Mammary epithelial cell (primary cell): Measurements from ENCODE around the gene SMARCB1.

Source experiments
- EZH2 ChIP-seq: IDR thresholded peaks from 2 replicates; pipeline ENCODE4 v1.6.1; 2012; ENCODE audit warnings: low read length, inconsistent platforms, borderline replicate concordance
- TF ChIP-seq, protein P1 (sequence below), 2 donors: IDR thresholded peaks in 1 of 2; conservative IDR thresholded peaks in 1 of 2; 2 replicates each; pipeline ENCODE4 v1.5.1; 2011 to 2012; ENCODE audit warnings: inconsistent platforms in 2 of 2, low read length in 2 of 2, mild to moderate bottlenecking in 2 of 2, control low read depth in 1 of 2, low read depth in 1 of 2; ENCODE audit not compliant: insufficient read depth in 1 of 2; ENCODE audit errors: extremely low read depth in 1 of 2

DNA sequence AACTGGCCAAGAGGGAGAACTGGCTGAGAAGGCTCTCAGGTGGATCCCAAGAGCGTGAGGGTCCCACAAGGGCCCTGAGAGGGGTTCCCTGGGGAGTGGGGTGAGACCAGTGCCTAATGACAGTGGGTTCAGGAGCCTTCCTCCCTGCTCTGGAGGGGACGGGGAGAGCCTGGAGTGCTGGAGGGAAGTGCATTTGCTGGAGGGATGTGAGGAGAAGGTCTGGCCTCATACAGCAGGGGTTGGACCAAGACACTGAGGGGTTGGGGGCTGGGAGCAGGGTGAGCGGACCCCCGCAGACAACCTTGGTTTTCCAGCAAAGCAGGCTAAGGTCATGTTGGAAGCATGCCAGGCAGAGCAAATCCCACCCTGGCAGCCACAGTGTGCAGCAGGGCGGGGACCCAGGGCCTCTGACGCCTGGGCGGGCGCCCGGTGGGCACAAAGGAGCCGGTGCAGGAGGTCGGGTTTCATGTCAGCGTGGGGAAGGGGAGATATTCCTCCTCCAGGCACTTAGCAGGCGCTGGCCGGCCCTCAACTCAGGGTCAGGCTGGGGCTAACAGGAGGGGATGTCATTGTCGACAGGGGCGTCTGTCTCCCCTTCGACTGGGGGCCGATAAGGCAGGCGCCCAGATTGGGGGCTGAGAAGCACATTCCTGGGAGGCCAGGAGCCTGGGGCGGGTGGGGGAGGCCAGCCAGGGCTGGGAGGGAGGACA, 55.1 kb downstream of the SMARCB1 start:
- TF ChIP-seq, protein P1, sequence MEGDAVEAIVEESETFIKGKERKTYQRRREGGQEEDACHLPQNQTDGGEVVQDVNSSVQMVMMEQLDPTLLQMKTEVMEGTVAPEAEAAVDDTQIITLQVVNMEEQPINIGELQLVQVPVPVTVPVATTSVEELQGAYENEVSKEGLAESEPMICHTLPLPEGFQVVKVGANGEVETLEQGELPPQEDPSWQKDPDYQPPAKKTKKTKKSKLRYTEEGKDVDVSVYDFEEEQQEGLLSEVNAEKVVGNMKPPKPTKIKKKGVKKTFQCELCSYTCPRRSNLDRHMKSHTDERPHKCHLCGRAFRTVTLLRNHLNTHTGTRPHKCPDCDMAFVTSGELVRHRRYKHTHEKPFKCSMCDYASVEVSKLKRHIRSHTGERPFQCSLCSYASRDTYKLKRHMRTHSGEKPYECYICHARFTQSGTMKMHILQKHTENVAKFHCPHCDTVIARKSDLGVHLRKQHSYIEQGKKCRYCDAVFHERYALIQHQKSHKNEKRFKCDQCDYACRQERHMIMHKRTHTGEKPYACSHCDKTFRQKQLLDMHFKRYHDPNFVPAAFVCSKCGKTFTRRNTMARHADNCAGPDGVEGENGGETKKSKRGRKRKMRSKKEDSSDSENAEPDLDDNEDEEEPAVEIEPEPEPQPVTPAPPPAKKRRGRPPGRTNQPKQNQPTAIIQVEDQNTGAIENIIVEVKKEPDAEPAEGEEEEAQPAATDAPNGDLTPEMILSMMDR (conservative IDR thresholded peaks at IDR 0.05 in 1 of 2, IDR thresholded peaks at IDR 0.05 in 1 of 2; ENCODE audit: extremely low read depth in 1 of 2, insufficient read depth in 1 of 2, low read depth in 1 of 2, low read length in 2 of 2): no peak
- TF ChIP-seq EZH2: no peak
